ENCODE data around the gene CDH13. TPM values are rescaled to one million over a fixed set of nuclear protein-coding genes. Genes with fewer than 3 reads are reported as not detected.

Gene CDH13
- total and polyA plus RNA-seq, 10 of the 15 experiments (the other 5 are each of a cell fraction or from before 2014, with no cell fraction given): under 0.01 to 0.05 TPM; not detected in 8

DNA sequence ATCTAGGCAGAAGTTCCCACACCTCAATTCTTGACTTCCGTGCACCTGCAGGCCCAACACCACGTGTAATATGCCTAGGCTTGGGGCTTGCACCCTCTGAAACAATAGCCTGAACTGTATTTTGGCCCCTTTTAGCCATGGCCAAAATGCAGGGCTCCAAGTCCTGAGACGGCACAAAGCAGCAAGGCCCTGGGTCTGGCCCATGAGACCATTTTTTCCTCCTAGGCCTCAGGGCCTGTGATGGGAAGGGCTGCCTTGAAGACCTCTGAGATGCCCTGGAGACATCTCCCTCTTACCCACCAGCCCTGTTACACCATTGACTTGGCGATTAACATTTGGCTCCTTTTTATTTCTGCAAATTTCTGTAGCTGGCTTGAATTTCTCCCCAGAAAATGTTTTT is 238.6 kb downstream of the CDH13 start:
- TF ChIP-seq MYC (IDR thresholded peaks at IDR 0.05; ENCODE audit: insufficient read depth, insufficient read length, insufficient replicate concordance, low read length, severe bottlenecking) (no peak), RAD51 (IDR thresholded peaks at IDR 0.05) (no peak), NKRF (conservative IDR thresholded peaks at IDR 0.05) (no peak), POU2F2 (IDR thresholded peaks at IDR 0.05; ENCODE audit: borderline replicate concordance, low read depth, low read length) (no peak), POLR2AphosphoS5 (IDR thresholded peaks at IDR 0.05; ENCODE audit: low read length) (no peak), SREBF2 (IDR thresholded peaks at IDR 0.05; ENCODE audit: low read length) (no peak), SREBF1 (IDR thresholded peaks at IDR 0.05; ENCODE audit: low read length) (no peak), CBX3 (IDR thresholded peaks at IDR 0.05; ENCODE audit: borderline replicate concordance, low read depth) (no peak), LARP7 (IDR thresholded peaks at IDR 0.05) (no peak), NRF1 (conservative IDR thresholded peaks at IDR 0.05; ENCODE audit: low read depth, low read length) (no peak), SPI1 (IDR thresholded peaks at IDR 0.05; ENCODE audit: borderline replicate concordance, insufficient read depth, low read depth, low read length) (no peak), RBBP5 (conservative IDR thresholded peaks at IDR 0.05) (no peak)
- TF ChIP-seq, protein P1, sequence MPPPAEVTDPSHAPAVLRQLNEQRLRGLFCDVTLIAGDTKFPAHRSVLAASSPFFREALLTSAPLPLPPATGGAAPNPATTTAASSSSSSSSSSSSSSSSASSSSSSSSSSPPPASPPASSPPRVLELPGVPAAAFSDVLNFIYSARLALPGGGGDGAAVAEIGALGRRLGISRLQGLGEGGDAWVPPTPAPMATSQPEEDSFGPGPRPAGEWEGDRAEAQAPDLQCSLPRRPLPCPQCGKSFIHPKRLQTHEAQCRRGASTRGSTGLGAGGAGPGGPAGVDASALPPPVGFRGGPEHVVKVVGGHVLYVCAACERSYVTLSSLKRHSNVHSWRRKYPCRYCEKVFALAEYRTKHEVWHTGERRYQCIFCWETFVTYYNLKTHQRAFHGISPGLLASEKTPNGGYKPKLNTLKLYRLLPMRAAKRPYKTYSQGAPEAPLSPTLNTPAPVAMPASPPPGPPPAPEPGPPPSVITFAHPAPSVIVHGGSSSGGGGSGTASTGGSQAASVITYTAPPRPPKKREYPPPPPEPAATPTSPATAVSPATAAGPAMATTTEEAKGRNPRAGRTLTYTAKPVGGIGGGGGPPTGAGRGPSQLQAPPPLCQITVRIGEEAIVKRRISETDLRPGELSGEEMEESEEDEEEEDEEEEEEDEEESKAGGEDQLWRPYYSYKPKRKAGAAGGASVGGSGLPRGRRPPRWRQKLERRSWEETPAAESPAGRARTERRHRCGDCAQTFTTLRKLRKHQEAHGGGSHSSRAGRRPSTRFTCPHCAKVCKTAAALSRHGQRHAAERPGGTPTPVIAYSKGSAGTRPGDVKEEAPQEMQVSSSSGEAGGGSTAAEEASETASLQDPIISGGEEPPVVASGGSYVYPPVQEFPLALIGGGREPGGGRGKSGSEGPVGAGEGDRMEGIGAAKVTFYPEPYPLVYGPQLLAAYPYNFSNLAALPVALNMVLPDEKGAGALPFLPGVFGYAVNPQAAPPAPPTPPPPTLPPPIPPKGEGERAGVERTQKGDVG (CRISPR knock-in tag; IDR thresholded peaks at IDR 0.05): no peak
- TF ChIP-seq, protein P2, sequence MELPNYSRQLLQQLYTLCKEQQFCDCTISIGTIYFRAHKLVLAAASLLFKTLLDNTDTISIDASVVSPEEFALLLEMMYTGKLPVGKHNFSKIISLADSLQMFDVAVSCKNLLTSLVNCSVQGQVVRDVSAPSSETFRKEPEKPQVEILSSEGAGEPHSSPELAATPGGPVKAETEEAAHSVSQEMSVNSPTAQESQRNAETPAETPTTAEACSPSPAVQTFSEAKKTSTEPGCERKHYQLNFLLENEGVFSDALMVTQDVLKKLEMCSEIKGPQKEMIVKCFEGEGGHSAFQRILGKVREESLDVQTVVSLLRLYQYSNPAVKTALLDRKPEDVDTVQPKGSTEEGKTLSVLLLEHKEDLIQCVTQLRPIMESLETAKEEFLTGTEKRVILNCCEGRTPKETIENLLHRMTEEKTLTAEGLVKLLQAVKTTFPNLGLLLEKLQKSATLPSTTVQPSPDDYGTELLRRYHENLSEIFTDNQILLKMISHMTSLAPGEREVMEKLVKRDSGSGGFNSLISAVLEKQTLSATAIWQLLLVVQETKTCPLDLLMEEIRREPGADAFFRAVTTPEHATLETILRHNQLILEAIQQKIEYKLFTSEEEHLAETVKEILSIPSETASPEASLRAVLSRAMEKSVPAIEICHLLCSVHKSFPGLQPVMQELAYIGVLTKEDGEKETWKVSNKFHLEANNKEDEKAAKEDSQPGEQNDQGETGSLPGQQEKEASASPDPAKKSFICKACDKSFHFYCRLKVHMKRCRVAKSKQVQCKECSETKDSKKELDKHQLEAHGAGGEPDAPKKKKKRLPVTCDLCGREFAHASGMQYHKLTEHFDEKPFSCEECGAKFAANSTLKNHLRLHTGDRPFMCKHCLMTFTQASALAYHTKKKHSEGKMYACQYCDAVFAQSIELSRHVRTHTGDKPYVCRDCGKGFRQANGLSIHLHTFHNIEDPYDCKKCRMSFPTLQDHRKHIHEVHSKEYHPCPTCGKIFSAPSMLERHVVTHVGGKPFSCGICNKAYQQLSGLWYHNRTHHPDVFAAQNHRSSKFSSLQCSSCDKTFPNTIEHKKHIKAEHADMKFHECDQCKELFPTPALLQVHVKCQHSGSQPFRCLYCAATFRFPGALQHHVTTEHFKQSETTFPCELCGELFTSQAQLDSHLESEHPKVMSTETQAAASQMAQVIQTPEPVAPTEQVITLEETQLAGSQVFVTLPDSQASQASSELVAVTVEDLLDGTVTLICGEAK (IDR thresholded peaks at IDR 0.05; ENCODE audit: borderline replicate concordance): no peak
- TF ChIP-seq, protein P3, sequence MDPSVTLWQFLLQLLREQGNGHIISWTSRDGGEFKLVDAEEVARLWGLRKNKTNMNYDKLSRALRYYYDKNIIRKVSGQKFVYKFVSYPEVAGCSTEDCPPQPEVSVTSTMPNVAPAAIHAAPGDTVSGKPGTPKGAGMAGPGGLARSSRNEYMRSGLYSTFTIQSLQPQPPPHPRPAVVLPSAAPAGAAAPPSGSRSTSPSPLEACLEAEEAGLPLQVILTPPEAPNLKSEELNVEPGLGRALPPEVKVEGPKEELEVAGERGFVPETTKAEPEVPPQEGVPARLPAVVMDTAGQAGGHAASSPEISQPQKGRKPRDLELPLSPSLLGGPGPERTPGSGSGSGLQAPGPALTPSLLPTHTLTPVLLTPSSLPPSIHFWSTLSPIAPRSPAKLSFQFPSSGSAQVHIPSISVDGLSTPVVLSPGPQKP (IDR thresholded peaks at IDR 0.05; ENCODE audit: low read depth, low read length): no peak

More for the DNA sequence above, 238.6 kb downstream of the CDH13 start:
- no peaks in the 10 kb centered on the region for H3K4me1 ChIP-seq (ENCODE audit: control insufficient read depth, insufficient read depth, low read length)
- H3K4me2 ChIP-seq (ENCODE audit: control insufficient read depth, insufficient read depth): no peak overlapping the region
- 36% methylated on average over 4 of the region's 4 CpGs for WGBS (ENCODE audit: insufficient coverage, insufficient replicate concordance, low lambda C conversion rate, missing lambda C conversion rate)
- no peaks in the 10 kb centered on the region for H4K20me1 ChIP-seq (ENCODE audit: control insufficient read depth, insufficient read depth)
- no peak overlapping the region for H3K4me3 ChIP-seq
- POLR2A ChIA-PET: no interaction called here
- ATAC-seq: no peak
- no peaks in the 10 kb centered on the region; the same call in 2 of the 3 replicates for H3K9me3 ChIP-seq (replicated peaks; ENCODE audit: control insufficient read depth, insufficient read depth, low read length)
- no peak overlapping the region for H3K27ac ChIP-seq (ENCODE audit: control insufficient read depth, insufficient read depth)
- in situ Hi-C loops (cut with MboI) (no loop called here), intact Hi-C loops (cut with micrococcal nuclease; ENCODE audit: unreplicated experiment) (no loop called here)
- H3K27me3 ChIP-seq (replicated peaks in 1 of 2; ENCODE audit: control insufficient read depth in 2 of 2, insufficient read depth in 2 of 2, low read length in 1 of 2): no peaks in the 10 kb centered on the region
- no peak overlapping the region for H2AFZ ChIP-seq (ENCODE audit: control insufficient read depth, low read depth, low read length)
- no peak for FAIRE-seq
- H3K9ac ChIP-seq (ENCODE audit: control insufficient read depth, insufficient read depth, low read length): no peak overlapping the region
- DNase-seq (ENCODE audit: low read depth, low spot score): no peak
- CTCF ChIA-PET: no interaction called here
- RAD21 ChIA-PET (ENCODE audit: unreplicated experiment): no interaction called here
- H3K36me3 ChIP-seq (ENCODE audit: control insufficient read depth in 2 of 2, insufficient read depth in 2 of 2, low read length in 1 of 2): no peaks in the 10 kb centered on the region
- H3K79me2 ChIP-seq (ENCODE audit: control insufficient read depth, insufficient read depth, low read length): no peaks in the 10 kb centered on the region
- no TSS peak for BruUV-seq (replicated peaks)
- SMC1A ChIA-PET (ENCODE audit: uncharacterized antibody, unreplicated experiment): no interaction called here
